SK-N-SH (cell line): ENCODE results near the gene MYO1F.

Source experiments
- CHD2 ChIP-seq: fragments of 150-350 bp; IDR thresholded peaks from 2 replicates; pipeline ENCODE4 v1.6.1; 2018; ENCODE audit warnings: low read length; ENCODE audit not compliant: partially characterized antibody
- TEAD4 ChIP-seq: IDR thresholded peaks from 2 replicates; pipeline ENCODE4 v1.4.0; 2012; ENCODE audit warnings: mild to moderate bottlenecking, borderline replicate concordance; ENCODE audit not compliant: insufficient read depth
- YY1 ChIP-seq: IDR thresholded peaks from 2 replicates; pipeline ENCODE4 v1.4.0; 2012; ENCODE audit warnings: low read depth, mild to moderate bottlenecking
- TF ChIP-seq, protein P1 (sequence below): fragments of 200-600 bp; sonication (generic); IDR thresholded peaks from 2 replicates; pipeline ENCODE4 v1.6.1; 2017; ENCODE audit warnings: antibody characterized with exemption, mild to moderate bottlenecking, moderate library complexity
- TF ChIP-seq, protein P2 (sequence below): IDR thresholded peaks from 2 replicates; pipeline ENCODE4 v1.4.0; 2012; ENCODE audit warnings: low read depth, borderline replicate concordance
- TF ChIP-seq, protein P3 (sequence below): IDR thresholded peaks from 2 replicates; pipeline ENCODE4 v1.4.0; 2012; ENCODE audit warnings: low read depth
- TF ChIP-seq, protein P4 (sequence below): IDR thresholded peaks from 2 replicates; pipeline ENCODE4 v1.6.1; 2012; ENCODE audit warnings: mild to moderate bottlenecking, low read depth, low read length, moderate library complexity
- TF ChIP-seq, protein P5 (sequence below): IDR thresholded peaks from 2 replicates; pipeline ENCODE4 v1.4.0; 2012; ENCODE audit warnings: low read depth, borderline replicate concordance

DNA sequence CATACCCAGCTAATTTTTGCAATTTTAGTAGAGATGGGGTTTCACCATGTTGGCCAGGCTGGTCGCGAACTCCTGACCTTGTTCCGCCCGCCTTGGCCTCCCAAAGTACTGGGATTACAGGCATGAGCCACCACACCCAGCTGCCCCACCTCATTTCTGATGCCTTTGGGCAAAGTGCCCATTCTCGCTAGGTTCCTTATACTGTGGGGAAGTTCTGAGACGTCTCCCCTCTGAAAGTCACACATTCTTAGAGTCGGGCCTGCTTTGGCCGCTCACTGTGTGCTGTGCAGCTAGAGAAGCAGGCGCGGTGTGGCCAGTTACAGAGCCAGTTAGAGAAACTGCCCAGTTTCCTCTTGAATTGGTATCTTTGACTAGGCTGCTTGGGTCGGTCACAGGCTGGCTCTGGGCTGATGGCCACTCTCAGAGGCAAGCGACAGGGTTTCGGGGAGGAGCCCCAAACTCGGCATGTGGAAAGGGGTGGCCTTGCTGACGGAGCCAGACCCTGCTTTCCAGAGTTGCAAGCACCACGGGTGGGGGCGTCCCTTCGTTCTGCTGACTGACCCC, 92.8 kb downstream of the MYO1F start:
- TF ChIP-seq YY1 (no peak), TEAD4 (no peak), CHD2 (no peak)
- TF ChIP-seq, protein P1, sequence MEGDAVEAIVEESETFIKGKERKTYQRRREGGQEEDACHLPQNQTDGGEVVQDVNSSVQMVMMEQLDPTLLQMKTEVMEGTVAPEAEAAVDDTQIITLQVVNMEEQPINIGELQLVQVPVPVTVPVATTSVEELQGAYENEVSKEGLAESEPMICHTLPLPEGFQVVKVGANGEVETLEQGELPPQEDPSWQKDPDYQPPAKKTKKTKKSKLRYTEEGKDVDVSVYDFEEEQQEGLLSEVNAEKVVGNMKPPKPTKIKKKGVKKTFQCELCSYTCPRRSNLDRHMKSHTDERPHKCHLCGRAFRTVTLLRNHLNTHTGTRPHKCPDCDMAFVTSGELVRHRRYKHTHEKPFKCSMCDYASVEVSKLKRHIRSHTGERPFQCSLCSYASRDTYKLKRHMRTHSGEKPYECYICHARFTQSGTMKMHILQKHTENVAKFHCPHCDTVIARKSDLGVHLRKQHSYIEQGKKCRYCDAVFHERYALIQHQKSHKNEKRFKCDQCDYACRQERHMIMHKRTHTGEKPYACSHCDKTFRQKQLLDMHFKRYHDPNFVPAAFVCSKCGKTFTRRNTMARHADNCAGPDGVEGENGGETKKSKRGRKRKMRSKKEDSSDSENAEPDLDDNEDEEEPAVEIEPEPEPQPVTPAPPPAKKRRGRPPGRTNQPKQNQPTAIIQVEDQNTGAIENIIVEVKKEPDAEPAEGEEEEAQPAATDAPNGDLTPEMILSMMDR: no peak
- TF ChIP-seq, protein P2, sequence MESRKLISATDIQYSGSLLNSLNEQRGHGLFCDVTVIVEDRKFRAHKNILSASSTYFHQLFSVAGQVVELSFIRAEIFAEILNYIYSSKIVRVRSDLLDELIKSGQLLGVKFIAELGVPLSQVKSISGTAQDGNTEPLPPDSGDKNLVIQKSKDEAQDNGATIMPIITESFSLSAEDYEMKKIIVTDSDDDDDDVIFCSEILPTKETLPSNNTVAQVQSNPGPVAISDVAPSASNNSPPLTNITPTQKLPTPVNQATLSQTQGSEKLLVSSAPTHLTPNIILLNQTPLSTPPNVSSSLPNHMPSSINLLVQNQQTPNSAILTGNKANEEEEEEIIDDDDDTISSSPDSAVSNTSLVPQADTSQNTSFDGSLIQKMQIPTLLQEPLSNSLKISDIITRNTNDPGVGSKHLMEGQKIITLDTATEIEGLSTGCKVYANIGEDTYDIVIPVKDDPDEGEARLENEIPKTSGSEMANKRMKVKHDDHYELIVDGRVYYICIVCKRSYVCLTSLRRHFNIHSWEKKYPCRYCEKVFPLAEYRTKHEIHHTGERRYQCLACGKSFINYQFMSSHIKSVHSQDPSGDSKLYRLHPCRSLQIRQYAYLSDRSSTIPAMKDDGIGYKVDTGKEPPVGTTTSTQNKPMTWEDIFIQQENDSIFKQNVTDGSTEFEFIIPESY: no peak
- TF ChIP-seq, protein P3, sequence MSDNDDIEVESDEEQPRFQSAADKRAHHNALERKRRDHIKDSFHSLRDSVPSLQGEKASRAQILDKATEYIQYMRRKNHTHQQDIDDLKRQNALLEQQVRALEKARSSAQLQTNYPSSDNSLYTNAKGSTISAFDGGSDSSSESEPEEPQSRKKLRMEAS: no peak
- TF ChIP-seq, protein P4, sequence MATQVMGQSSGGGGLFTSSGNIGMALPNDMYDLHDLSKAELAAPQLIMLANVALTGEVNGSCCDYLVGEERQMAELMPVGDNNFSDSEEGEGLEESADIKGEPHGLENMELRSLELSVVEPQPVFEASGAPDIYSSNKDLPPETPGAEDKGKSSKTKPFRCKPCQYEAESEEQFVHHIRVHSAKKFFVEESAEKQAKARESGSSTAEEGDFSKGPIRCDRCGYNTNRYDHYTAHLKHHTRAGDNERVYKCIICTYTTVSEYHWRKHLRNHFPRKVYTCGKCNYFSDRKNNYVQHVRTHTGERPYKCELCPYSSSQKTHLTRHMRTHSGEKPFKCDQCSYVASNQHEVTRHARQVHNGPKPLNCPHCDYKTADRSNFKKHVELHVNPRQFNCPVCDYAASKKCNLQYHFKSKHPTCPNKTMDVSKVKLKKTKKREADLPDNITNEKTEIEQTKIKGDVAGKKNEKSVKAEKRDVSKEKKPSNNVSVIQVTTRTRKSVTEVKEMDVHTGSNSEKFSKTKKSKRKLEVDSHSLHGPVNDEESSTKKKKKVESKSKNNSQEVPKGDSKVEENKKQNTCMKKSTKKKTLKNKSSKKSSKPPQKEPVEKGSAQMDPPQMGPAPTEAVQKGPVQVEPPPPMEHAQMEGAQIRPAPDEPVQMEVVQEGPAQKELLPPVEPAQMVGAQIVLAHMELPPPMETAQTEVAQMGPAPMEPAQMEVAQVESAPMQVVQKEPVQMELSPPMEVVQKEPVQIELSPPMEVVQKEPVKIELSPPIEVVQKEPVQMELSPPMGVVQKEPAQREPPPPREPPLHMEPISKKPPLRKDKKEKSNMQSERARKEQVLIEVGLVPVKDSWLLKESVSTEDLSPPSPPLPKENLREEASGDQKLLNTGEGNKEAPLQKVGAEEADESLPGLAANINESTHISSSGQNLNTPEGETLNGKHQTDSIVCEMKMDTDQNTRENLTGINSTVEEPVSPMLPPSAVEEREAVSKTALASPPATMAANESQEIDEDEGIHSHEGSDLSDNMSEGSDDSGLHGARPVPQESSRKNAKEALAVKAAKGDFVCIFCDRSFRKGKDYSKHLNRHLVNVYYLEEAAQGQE: no peak
- TF ChIP-seq, protein P5, sequence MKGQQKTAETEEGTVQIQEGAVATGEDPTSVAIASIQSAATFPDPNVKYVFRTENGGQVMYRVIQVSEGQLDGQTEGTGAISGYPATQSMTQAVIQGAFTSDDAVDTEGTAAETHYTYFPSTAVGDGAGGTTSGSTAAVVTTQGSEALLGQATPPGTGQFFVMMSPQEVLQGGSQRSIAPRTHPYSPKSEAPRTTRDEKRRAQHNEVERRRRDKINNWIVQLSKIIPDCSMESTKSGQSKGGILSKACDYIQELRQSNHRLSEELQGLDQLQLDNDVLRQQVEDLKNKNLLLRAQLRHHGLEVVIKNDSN: no peak
